Transverse colon (tissue), 4 donors: ENCODE measurements around the gene CHMP4A. TPM values are rescaled to one million over a fixed set of nuclear protein-coding genes. Genes with fewer than 3 reads are reported as not detected.

Experiments used
- DNase-seq: peaks from one replicate; pipeline ENCODE4 v3.0.0-alpha.2; 2019
- H3K27ac ChIP-seq, 4 donors: fragments of 200-600 bp; sonication (generic); 2 replicates each; pipeline ENCODE4 v1.5.1; 2016 to 2018; ENCODE audit warnings: inconsistent platforms in 4 of 4
- H3K27me3 ChIP-seq: fragments of 200-600 bp; sonication (generic); 2 replicates; pipeline ENCODE4 v1.5.1; 2017; ENCODE audit warnings: inconsistent platforms
- H3K36me3 ChIP-seq, 4 donors: fragments of 200-600 bp; sonication (generic); 2 replicates each; pipeline ENCODE4 v1.5.1; 2017 to 2019; ENCODE audit warnings: inconsistent platforms in 4 of 4
- H3K4me1 ChIP-seq, 4 donors: fragments of 200-600 bp; sonication (generic); 2 replicates each; pipeline ENCODE4 v1.5.1; 2017 to 2020; ENCODE audit warnings: inconsistent platforms in 4 of 4
- H3K4me3 ChIP-seq, 4 donors: fragments of 200-600 bp; sonication (generic); 1 replicate in 1 of 4; 2 replicates in 3 of 4; pipeline versions ENCODE4 v1.5.1 to v1.6.1; 2017 to 2019; ENCODE audit warnings: inconsistent platforms in 4 of 4
- H3K9me3 ChIP-seq, 2 donors: fragments of 200-600 bp; sonication (generic); 2 replicates each; pipeline ENCODE4 v1.5.1; 2017 to 2019; ENCODE audit warnings: inconsistent platforms in 2 of 2
- EP300 ChIP-seq: sonication (generic); formaldehyde crosslinking; IDR thresholded peaks from one replicate; pipeline ENCODE4 v1.6.1; 2017; ENCODE audit warnings: antibody characterized with exemption, low read depth
- POLR2A ChIP-seq: fragments of 450-650 bp; IDR thresholded peaks from one replicate; pipeline ENCODE4 v1.6.1; 2016; ENCODE audit warnings: antibody characterized with exemption, mild to moderate bottlenecking, moderate library complexity
- POLR2AphosphoS5 ChIP-seq, 3 donors: sonication (generic); formaldehyde crosslinking; IDR thresholded peaks; one replicate each; pipeline ENCODE4 v1.6.1; 2016; ENCODE audit warnings: antibody characterized with exemption in 3 of 3
- WGBS, 2 donors: methylation state at CpG; one replicate each; pipeline ENCODE4 v1.1.5; 2018; ENCODE audit warnings: low coverage in 1 of 2; 5-methylcytosine and 5-hydroxymethylcytosine counted together
- in situ Hi-C, 4 donors: fragments of 200-750 bp; cut with MboI; loops; one replicate each; pipeline versions ENCODE4 v1.15.0 to v1.15.1; 2017; ENCODE audit warnings: low sequenced_read_pairs in 3 of 4, low pct_ligation_motif_present in 1 of 4, low pct_unique_long_range_greater_than_20kb in 1 of 4
- intact Hi-C: fragments of 100-400 bp; cut with DNase I; formaldehyde crosslinking; loops from one replicate; pipeline ENCODE4 v1.15.1; 2023; ENCODE audit warnings: low total_unique reads
- total RNA-seq, 4 donors: library from RNA; depleted of rRNA; stranded (reverse); fragments of >200 nt; gene quantifications; one replicate each; pipeline ENCODE4 v1.1.0, GENCODE V29; 2016
- TF ChIP-seq, protein P1 (sequence below), 5 experiments: fragments of 200-600 bp in 3 of 5; fragments of 450-650 bp in 2 of 5; sonication (generic) in 3 of 5; IDR thresholded peaks; 1 replicate in 2 of 5; 2 replicates in 3 of 5; pipeline ENCODE4 v1.5.1; 2016 to 2017; ENCODE audit warnings: antibody characterized with exemption in 5 of 5, inconsistent platforms in 3 of 5, mild to moderate bottlenecking in 2 of 5, moderate library complexity in 1 of 5

Gene CHMP4A
- total RNA-seq, 4 donors from 2014 or later = 7.0 to 81.3 (median 59.0) TPM

- TF ChIP-seq, protein P1, sequence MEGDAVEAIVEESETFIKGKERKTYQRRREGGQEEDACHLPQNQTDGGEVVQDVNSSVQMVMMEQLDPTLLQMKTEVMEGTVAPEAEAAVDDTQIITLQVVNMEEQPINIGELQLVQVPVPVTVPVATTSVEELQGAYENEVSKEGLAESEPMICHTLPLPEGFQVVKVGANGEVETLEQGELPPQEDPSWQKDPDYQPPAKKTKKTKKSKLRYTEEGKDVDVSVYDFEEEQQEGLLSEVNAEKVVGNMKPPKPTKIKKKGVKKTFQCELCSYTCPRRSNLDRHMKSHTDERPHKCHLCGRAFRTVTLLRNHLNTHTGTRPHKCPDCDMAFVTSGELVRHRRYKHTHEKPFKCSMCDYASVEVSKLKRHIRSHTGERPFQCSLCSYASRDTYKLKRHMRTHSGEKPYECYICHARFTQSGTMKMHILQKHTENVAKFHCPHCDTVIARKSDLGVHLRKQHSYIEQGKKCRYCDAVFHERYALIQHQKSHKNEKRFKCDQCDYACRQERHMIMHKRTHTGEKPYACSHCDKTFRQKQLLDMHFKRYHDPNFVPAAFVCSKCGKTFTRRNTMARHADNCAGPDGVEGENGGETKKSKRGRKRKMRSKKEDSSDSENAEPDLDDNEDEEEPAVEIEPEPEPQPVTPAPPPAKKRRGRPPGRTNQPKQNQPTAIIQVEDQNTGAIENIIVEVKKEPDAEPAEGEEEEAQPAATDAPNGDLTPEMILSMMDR (IDR thresholded peaks at IDR 0.05) = no peak
- TF ChIP-seq POLR2AphosphoS5 (IDR thresholded peaks at IDR 0.05) (no peak), POLR2A (no peak), EP300 (no peak)
- Histone ChIP-seq H3K27ac (no peak overlapping the region), H3K4me3 (no peak overlapping the region), H3K27me3 (no peaks in the 10 kb centered on the region), H3K36me3 (no peaks in the 10 kb centered on the region), H3K9me3 (no peaks in the 10 kb centered on the region), H3K4me1 (no peaks in the 10 kb centered on the region)
- intact Hi-C loops (no loop called here), in situ Hi-C loops (no loop called here)
- no peak for DNase-seq
- WGBS, 2 donors = 85 to 91% methylated on average over 6 to 9 of the region's 9 CpGs
These were observed 44.8 kb upstream of the CHMP4A start for GRCh38 chr14:24258119-24258518.

- Histone ChIP-seq H3K27me3 (no peaks in the 10 kb centered on the region), H3K27ac (no peak overlapping the region), H3K4me3 (no peak overlapping the region), H3K9me3 (no peaks in the 10 kb centered on the region), H3K4me1 (no peaks in the 10 kb centered on the region), H3K36me3 (no peaks in the 10 kb centered on the region)
- in situ Hi-C loops (no loop called here), intact Hi-C loops (no loop called here)
- TF ChIP-seq POLR2A (no peak), EP300 (no peak), POLR2AphosphoS5 (IDR thresholded peaks at IDR 0.05) (no peak)
- TF ChIP-seq, protein P1 (IDR thresholded peaks at IDR 0.05) = no peak
- DNase-seq = no peak
- WGBS, 2 donors = 85% methylated on average over 4 of the region's 4 CpGs; no CpG with 5 or more reads in 1 of the 2 donors
These were observed 43.7 kb upstream of the CHMP4A start for GRCh38 chr14:24256960-24257359.

GRCh38 chr14:24255931-24256711 lies 42.8 kb upstream of the CHMP4A start:
- no peaks in the 10 kb centered on the region for H3K4me1 ChIP-seq
- intact Hi-C loops (no loop called here), in situ Hi-C loops (no loop called here)
- H3K27ac ChIP-seq = no peak overlapping the region
- no peak overlapping the region for H3K4me3 ChIP-seq
- H3K36me3 ChIP-seq = no peaks in the 10 kb centered on the region
- TF ChIP-seq EP300 (no peak), POLR2AphosphoS5 (IDR thresholded peaks at IDR 0.05) (no peak), POLR2A (no peak)
- TF ChIP-seq, protein P1 (IDR thresholded peaks at IDR 0.05) = no peak
- no peaks in the 10 kb centered on the region for H3K27me3 ChIP-seq
- no peak for DNase-seq
- no peaks in the 10 kb centered on the region for H3K9me3 ChIP-seq
- WGBS, 2 donors = 96 to 97% methylated on average over 4 to 11 of the region's 12 CpGs

DNA sequence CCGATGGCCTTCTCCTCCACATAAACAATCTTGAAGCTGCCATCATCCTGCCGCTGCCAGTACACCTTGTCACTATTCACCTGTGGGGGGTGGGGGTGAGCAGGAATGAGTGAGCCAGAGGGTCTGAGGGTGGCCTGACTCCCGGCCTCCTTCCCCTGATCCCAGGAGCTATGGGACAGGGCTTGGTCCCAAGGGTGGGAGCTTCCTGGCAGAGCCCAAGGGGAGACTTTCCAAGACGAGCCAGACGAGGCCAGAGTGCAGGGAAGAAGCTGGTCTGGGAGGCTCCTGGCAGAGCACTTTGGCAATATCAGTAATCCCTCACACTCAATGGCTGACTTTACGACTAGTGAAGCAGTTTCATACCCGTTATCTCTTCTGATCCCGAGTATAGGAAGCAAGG lies 42.1 kb upstream of the CHMP4A start:
- intact Hi-C loops = no loop called here
- Histone ChIP-seq H3K36me3 (no peaks in the 10 kb centered on the region), H3K4me1 (no peaks in the 10 kb centered on the region), H3K27me3 (no peaks in the 10 kb centered on the region), H3K27ac (no peak overlapping the region), H3K4me3 (no peak overlapping the region), H3K9me3 (no peaks in the 10 kb centered on the region)
- 90 to 96% methylated on average over 2 to 8 of the region's 8 CpGs for WGBS, 2 donors
- no peak for DNase-seq
- in situ Hi-C loops = no loop called here
- no peak for TF ChIP-seq EP300
